ENCODE results near the gene MFAP1.

Gene MFAP1

DNA sequence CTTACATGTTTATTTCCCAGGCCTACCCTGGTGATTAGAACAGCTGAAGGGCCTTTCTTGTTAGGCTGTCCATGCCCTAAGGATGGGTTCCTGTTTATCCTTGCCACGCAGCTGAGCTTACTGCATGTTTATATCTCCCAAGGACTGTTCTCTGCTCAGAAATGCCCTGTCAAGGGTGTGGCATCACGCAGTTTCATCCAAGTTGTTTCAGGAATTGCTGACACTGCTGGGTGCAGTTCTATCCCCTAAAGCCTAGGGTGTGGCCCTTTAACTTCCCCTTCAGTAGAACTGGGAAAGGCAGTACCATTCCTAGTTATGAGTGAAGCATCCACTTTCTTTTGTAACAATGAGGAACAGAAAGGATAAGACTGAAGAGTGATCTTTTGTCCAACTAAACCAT, 52.7 kb downstream of the MFAP1 start:
- Histone ChIP-seq H4K20me1 (ENCODE audit: control insufficient read depth, insufficient read depth, low read depth, low read length) (peaks cover 11% of the 10 kb centered on the region; the same call in 1 of the 2 replicates), H3K4me2 (ENCODE audit: low read length) (peak overlapping the region; percentile 93), H3K27ac (ENCODE audit: low read depth, low read length) (peak overlapping the region; percentile 97), H3K9me2 (replicated peaks; ENCODE audit: control insufficient read depth, low read length) (no peaks in the 10 kb centered on the region), H3K36me3 (ENCODE audit: control insufficient read depth, low read length) (peaks cover 96% of the 10 kb centered on the region), H3K79me2 (ENCODE audit: control insufficient read depth, low read length) (peaks cover 42% of the 10 kb centered on the region), H3K27me3 (ENCODE audit: control insufficient read depth, low read length) (no peaks in the 10 kb centered on the region), H3K4me1 (ENCODE audit: control insufficient read depth, low read length) (peaks cover 52% of the 10 kb centered on the region), H3F3A (ENCODE audit: control insufficient read depth, insufficient read depth) (peaks cover 87% of the 10 kb centered on the region), H3K4me3 (ENCODE audit: low read length) (no peak overlapping the region), H3K9me3 (ENCODE audit: control insufficient read depth, insufficient read depth, low read length) (no peaks in the 10 kb centered on the region)
- TF ChIP-seq EZH2phosphoT487 (IDR thresholded peaks at IDR 0.05; ENCODE audit: borderline replicate concordance, low read length): no peak
- TF ChIP-seq, protein P1, sequence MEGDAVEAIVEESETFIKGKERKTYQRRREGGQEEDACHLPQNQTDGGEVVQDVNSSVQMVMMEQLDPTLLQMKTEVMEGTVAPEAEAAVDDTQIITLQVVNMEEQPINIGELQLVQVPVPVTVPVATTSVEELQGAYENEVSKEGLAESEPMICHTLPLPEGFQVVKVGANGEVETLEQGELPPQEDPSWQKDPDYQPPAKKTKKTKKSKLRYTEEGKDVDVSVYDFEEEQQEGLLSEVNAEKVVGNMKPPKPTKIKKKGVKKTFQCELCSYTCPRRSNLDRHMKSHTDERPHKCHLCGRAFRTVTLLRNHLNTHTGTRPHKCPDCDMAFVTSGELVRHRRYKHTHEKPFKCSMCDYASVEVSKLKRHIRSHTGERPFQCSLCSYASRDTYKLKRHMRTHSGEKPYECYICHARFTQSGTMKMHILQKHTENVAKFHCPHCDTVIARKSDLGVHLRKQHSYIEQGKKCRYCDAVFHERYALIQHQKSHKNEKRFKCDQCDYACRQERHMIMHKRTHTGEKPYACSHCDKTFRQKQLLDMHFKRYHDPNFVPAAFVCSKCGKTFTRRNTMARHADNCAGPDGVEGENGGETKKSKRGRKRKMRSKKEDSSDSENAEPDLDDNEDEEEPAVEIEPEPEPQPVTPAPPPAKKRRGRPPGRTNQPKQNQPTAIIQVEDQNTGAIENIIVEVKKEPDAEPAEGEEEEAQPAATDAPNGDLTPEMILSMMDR (IDR thresholded peaks at IDR 0.05; ENCODE audit: low read depth, low read length, poor library complexity, severe bottlenecking): no peak

DNA sequence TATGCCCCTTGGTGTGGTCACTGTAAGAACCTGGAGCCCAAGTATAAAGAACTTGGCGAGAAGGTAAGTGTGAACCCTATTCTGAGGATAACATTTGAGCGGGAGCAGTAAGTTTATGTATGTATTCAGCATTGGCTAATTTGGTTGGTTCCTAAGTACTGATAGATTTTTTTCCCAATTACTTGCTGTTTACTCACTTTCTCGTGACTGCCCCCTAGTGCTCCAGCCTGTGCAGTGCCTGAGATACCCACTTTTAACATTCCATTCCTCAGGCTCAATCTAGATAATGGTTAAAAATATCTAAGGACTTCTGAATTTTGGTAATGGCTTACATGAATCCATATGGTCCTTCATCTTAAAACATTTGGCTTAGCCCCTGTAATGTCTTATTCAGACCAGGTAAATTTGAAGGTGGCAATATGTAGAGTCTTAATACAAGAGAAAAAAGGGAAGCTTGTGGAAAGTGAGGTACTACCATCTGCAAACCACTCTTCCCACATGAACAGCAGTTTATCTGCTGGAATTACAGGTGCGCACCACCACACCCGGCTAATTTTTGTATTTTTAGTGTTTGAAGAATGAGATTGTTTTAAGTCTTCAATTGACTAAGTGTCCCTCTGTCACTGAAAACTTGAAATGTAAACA, 54.8 kb downstream of the MFAP1 start:
- no peaks in the 10 kb centered on the region for H3K9me3 ChIP-seq (ENCODE audit: control insufficient read depth, insufficient read depth, low read length)
- no peaks in the 10 kb centered on the region for H3K27me3 ChIP-seq (ENCODE audit: control insufficient read depth, low read length)
- peaks cover 98% of the 10 kb centered on the region for H3K36me3 ChIP-seq (ENCODE audit: control insufficient read depth, low read length)
- H3K9me2 ChIP-seq (replicated peaks; ENCODE audit: control insufficient read depth, low read length): no peaks in the 10 kb centered on the region
- peaks cover 96% of the 10 kb centered on the region for H3F3A ChIP-seq (ENCODE audit: control insufficient read depth, insufficient read depth)
- TF ChIP-seq EZH2phosphoT487 (IDR thresholded peaks at IDR 0.05; ENCODE audit: borderline replicate concordance, low read length): no peak
- TF ChIP-seq, protein P1 (IDR thresholded peaks at IDR 0.05; ENCODE audit: low read depth, low read length, poor library complexity, severe bottlenecking): peak; percentile 95
- H3K4me2 ChIP-seq (ENCODE audit: low read length): 0 out of 2 replicates have a peak overlapping the region, but pooled peaks have one; percentile 6
- peaks cover 6% of the 10 kb centered on the region; the same call in 1 of the 2 replicates for H4K20me1 ChIP-seq (ENCODE audit: control insufficient read depth, insufficient read depth, low read depth, low read length)
- H3K4me3 ChIP-seq (ENCODE audit: low read length): no peak overlapping the region
- H3K79me2 ChIP-seq (ENCODE audit: control insufficient read depth, low read length): peaks cover 21% of the 10 kb centered on the region
- peak overlapping the region; percentile 56 for H3K27ac ChIP-seq (ENCODE audit: low read depth, low read length)
- peaks cover 43% of the 10 kb centered on the region for H3K4me1 ChIP-seq (ENCODE audit: control insufficient read depth, low read length)

DNA sequence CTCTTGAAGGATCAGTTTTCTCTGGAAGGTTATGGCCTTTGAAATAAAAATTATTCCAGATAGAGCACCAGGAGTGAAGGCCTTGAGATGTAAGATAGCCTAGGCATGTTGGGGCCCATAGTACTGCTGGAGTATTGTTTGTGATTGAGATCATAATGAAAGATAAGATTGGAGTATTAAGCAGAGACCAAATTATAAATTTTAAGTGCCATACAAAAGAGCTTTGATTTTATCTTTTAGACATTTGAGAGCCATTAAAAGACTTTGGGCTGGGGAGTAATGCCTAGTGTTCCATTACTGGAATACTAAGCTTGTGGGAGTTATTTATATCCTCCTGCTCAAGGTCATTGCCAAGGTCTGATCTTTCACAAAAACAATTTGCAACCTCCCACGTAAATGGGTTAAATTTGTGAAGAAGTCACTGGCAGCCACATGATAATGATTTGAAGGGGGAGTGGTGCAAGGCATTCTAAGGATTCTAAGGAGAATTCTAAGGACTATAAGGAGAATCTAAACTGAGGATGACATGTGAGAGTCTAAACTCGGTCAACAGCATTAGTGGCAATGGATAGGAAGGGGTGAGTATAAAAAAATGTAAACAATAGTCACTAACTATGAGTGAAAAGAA, 60.6 kb downstream of the MFAP1 start:
- no peak for TF ChIP-seq EZH2phosphoT487 (IDR thresholded peaks at IDR 0.05; ENCODE audit: borderline replicate concordance, low read length)
- TF ChIP-seq, protein P1 (IDR thresholded peaks at IDR 0.05; ENCODE audit: low read depth, low read length, poor library complexity, severe bottlenecking): no peak
- Histone ChIP-seq H3K4me3 (ENCODE audit: low read length) (no peak overlapping the region), H3K9me3 (ENCODE audit: control insufficient read depth, insufficient read depth, low read length) (no peaks in the 10 kb centered on the region), H3K79me2 (ENCODE audit: control insufficient read depth, low read length) (peaks cover 22% of the 10 kb centered on the region), H3K4me1 (ENCODE audit: control insufficient read depth, low read length) (no peaks in the 10 kb centered on the region; the same call in 1 of the 2 replicates), H3K27me3 (ENCODE audit: control insufficient read depth, low read length) (no peaks in the 10 kb centered on the region), H3F3A (ENCODE audit: control insufficient read depth, insufficient read depth) (peaks cover 60% of the 10 kb centered on the region), H4K20me1 (ENCODE audit: control insufficient read depth, insufficient read depth, low read depth, low read length) (peaks cover 3% of the 10 kb centered on the region; the same call in 1 of the 2 replicates), H3K9me2 (replicated peaks; ENCODE audit: control insufficient read depth, low read length) (no peaks in the 10 kb centered on the region), H3K27ac (ENCODE audit: low read depth, low read length) (no peak overlapping the region), H3K4me2 (ENCODE audit: low read length) (no peak overlapping the region), H3K36me3 (ENCODE audit: control insufficient read depth, low read length) (peaks cover 95% of the 10 kb centered on the region)

Data from DOHH2 (cell line).